Choroid plexus epithelial cell (primary cell): ENCODE data around the gene CACNA1I.
A peak's percentile ranks its signal among the peaks of the same experiment; 100 is the strongest.

Experiments used
- DNase-seq: peaks from one replicate; pipeline ENCODE4 v3.0.0-alpha.2; 2010; ENCODE audit warnings: low read depth
- H3K4me3 ChIP-seq: 2 replicates; pipeline ENCODE4 v1.5.1; 2011; ENCODE audit warnings: low read depth, mild to moderate bottlenecking, control low read depth, low read length, moderate library complexity
- TF ChIP-seq, protein P1 (sequence below): conservative IDR thresholded peaks from 2 replicates; pipeline ENCODE4 v1.5.1; 2011; ENCODE audit warnings: low read depth, mild to moderate bottlenecking, control low read depth, inconsistent platforms, low read length, moderate library complexity

Gene CACNA1I

GRCh38 chr22:39723899-39724351, 153.4 kb downstream of the CACNA1I start:
- peak; percentile 78 for DNase-seq
- H3K4me3 ChIP-seq, result no peak overlapping the region
- TF ChIP-seq, protein P1, sequence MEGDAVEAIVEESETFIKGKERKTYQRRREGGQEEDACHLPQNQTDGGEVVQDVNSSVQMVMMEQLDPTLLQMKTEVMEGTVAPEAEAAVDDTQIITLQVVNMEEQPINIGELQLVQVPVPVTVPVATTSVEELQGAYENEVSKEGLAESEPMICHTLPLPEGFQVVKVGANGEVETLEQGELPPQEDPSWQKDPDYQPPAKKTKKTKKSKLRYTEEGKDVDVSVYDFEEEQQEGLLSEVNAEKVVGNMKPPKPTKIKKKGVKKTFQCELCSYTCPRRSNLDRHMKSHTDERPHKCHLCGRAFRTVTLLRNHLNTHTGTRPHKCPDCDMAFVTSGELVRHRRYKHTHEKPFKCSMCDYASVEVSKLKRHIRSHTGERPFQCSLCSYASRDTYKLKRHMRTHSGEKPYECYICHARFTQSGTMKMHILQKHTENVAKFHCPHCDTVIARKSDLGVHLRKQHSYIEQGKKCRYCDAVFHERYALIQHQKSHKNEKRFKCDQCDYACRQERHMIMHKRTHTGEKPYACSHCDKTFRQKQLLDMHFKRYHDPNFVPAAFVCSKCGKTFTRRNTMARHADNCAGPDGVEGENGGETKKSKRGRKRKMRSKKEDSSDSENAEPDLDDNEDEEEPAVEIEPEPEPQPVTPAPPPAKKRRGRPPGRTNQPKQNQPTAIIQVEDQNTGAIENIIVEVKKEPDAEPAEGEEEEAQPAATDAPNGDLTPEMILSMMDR, result no peak

DNA sequence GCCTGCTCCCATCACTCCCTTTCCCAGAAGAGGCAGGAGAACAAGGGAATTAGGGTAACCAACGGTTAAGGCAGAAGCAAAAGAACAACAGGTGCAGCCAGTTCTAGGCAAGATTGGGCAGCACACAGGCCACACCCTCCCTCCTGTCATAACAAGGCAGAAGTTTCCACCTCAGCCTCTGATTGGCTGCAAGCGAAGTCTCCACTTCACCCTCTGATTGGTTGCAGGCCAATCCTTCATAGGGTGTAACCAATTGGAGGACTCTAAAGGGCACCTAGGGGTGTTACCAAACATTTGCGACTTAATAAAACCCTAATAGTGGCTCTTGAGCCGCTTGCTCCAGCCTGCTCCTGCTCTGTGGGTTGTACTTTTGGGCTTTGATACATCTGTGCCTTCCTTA, 153.8 kb downstream of the CACNA1I start:
- peak; percentile 19 for DNase-seq
- TF ChIP-seq, protein P1, result no peak

GRCh38 chr22:39724857-39725256, 154.3 kb downstream of the CACNA1I start:
- TF ChIP-seq, protein P1, result no peak
- no peak overlapping the region for H3K4me3 ChIP-seq
- no peak for DNase-seq

More for the DNA sequence above, 153.8 kb downstream of the CACNA1I start:
- no peak overlapping the region for H3K4me3 ChIP-seq

- no peak overlapping the region for H3K4me3 ChIP-seq
- DNase-seq, result no peak
- TF ChIP-seq, protein P1, result no peak
Observed at GRCh38 chr22:39725351-39726035, 154.9 kb downstream of the CACNA1I start.

GRCh38 chr22:39727541-39727940, 157.0 kb downstream of the CACNA1I start:
- H3K4me3 ChIP-seq, result no peak overlapping the region
- TF ChIP-seq, protein P1, result no peak
- DNase-seq, result peak; percentile 16

DNA sequence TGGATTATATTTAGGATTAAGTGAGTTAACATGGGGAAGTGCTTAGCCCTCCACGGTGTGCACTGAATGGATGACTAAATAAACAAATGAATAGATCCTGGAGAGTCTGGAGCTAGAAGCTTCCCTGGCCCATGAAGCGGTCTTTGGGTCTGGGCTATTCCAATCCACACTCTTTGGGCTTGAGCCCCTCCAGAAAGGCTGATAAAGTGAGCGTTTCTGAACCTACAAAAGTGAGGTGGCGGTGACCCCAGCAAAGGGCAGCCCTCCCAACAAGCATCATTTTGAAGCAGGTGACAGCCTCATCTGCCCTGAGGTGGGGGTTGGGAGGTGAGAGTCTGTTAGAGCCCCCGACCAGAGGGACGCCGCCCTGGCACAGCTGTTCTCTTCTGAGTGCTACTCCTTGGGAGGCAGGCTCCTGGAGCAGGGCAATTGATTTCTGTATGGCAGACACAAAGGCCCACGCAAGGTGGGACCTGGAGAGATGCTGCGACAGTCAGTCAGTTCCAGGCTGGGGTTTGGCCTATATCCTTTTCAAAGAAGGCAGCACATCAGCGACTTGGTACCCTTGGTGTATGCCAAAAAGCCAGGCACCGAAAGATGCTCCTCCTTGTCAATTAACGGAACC, 157.8 kb downstream of the CACNA1I start:
- DNase-seq, result no peak
- TF ChIP-seq, protein P1, result no peak
- H3K4me3 ChIP-seq, result no peak overlapping the region
